HepG2 (cell line): ENCODE results near the gene GRAMD1A. TPM values are rescaled to one million over a fixed set of nuclear protein-coding genes. Genes with fewer than 3 reads are reported as not detected.
A peak's percentile ranks its signal among the peaks of the same experiment; 100 is the strongest.

Experiments
- ATAC-seq: fragments of 200-7000 bp; cut with Tn5 transposase; 3 replicates; pipeline ENCODE4 v1.9.1; 2020; ENCODE audit warnings: mild to moderate bottlenecking, moderate library complexity
- BruUV-seq: library from RNA; stranded (reverse); fragments of 400-500 nt; replicated peaks from 2 replicates; lab custom pipeline; 2021; lab: Mats Ljungman, UMichigan
- CTCF ChIA-PET: fragments of 300-600 bp; formaldehyde crosslinking; extraction: SDS; loops from one replicate; lab custom pipeline; 2021; ENCODE audit warnings: low total read pairs, inconsistent platforms, low intra/inter-chr PET ratio; lab: Yijun Ruan, JAX
- POLR2A ChIA-PET: fragments of 350-600 bp; sonication (Branson Sonifier 250); formaldehyde crosslinking; loops from one replicate; lab custom pipeline; 2020; ENCODE audit warnings: antibody characterized with exemption, inconsistent platforms; lab: Yijun Ruan, JAX
- DNase-seq: peaks from one replicate; pipeline ENCODE4 v3.0.0-alpha.2; 2015; ENCODE audit warnings: low spot score
- FAIRE-seq: peaks from 3 replicates; lab custom pipeline; 2011; peaks lifted over from hg19 to GRCh38; lab: Jason Lieb, UNC
- H2AFZ ChIP-seq: one replicate; pipeline ENCODE4 v1.6.1; 2011; ENCODE audit warnings: low read length, inconsistent platforms
- H3K27ac ChIP-seq: fragments of 300-600 bp; 3 replicates; pipeline ENCODE4 v1.8.0; 2011; ENCODE audit warnings: mixed run types, mild to moderate bottlenecking, mixed read lengths, low read length, inconsistent platforms; ENCODE audit not compliant: insufficient read depth; ENCODE audit errors: extremely low read length
- H3K27me3 ChIP-seq, 2 experiments: fragments of 200-600 bp in 1 of 2; 2 replicates in 1 of 2; 3 replicates in 1 of 2; pipeline versions ENCODE4 v1.6.0 to v1.8.0; 2011; ENCODE audit warnings: low read length in 2 of 2, mild to moderate bottlenecking in 2 of 2, moderate library complexity in 2 of 2, inconsistent platforms in 1 of 2; ENCODE audit not compliant: insufficient read depth in 2 of 2, control insufficient read depth in 1 of 2
- H3K36me3 ChIP-seq, 2 experiments: fragments of 200-600 bp in 1 of 2; replicated peaks in 1 of 2; 2 replicates in 1 of 2; 3 replicates in 1 of 2; pipeline versions ENCODE4 v1.5.1 to v1.8.0; 2011; ENCODE audit warnings: low read length in 2 of 2, inconsistent platforms in 1 of 2; ENCODE audit not compliant: insufficient read depth in 2 of 2, control insufficient read depth in 1 of 2
- H3K4me1 ChIP-seq: 2 replicates; pipeline ENCODE4 v1.5.1; 2012; ENCODE audit warnings: low read length, inconsistent platforms; ENCODE audit not compliant: insufficient read depth
- H3K4me2 ChIP-seq: 2 replicates; pipeline ENCODE4 v1.6.0; 2011; ENCODE audit warnings: low read depth, low read length, inconsistent platforms
- H3K4me3 ChIP-seq, 3 experiments: fragments of 200-600 bp in 1 of 3; sonication (generic), shearing (Covaris generic) in 1 of 3; replicated peaks in 1 of 3; 2 replicates each; pipeline ENCODE4 v1.5.1; 2011 to 2016; ENCODE audit warnings: low read length in 3 of 3, inconsistent platforms in 2 of 3, low read depth in 2 of 3, mild to moderate bottlenecking in 2 of 3, control low read depth in 1 of 3, mixed read lengths in 1 of 3; ENCODE audit not compliant: insufficient read depth in 1 of 3
- H3K79me2 ChIP-seq: one replicate; pipeline ENCODE4 v1.6.1; 2011; ENCODE audit warnings: low read length, inconsistent platforms; ENCODE audit not compliant: insufficient read depth
- H3K9ac ChIP-seq: 2 replicates; pipeline ENCODE4 v1.6.0; 2011; ENCODE audit warnings: mild to moderate bottlenecking, low read depth, low read length, inconsistent platforms; ENCODE audit not compliant: insufficient read depth
- H3K9me3 ChIP-seq: 2 replicates; pipeline ENCODE4 v1.5.1; 2012; ENCODE audit warnings: mild to moderate bottlenecking, low read length
- H4K20me1 ChIP-seq: 2 replicates; pipeline ENCODE4 v1.6.0; 2011; ENCODE audit warnings: inconsistent platforms, mild to moderate bottlenecking, low read length, moderate library complexity; ENCODE audit not compliant: insufficient read depth
- KAT8 ChIP-seq: IDR thresholded peaks from 2 replicates; pipeline ENCODE4 v1.6.1; 2016; ENCODE audit warnings: missing genetic modification reagents, missing compliant biosample characterization
- SRSF4 ChIP-seq: fragments of 200-400 bp; formaldehyde crosslinking; IDR thresholded peaks from one replicate; pipeline ENCODE4 v1.6.1; 2018; ENCODE audit warnings: mild to moderate bottlenecking, low read depth, low read length, moderate library complexity; ENCODE audit not compliant: poor library complexity, severe bottlenecking
- TARDBP ChIP-seq: sonication (generic); formaldehyde crosslinking; IDR thresholded peaks from 2 replicates; pipeline ENCODE4 v1.8.0; 2022; ENCODE audit warnings: mild to moderate bottlenecking, missing genetic modification reagents
- TCF7 ChIP-seq: sonication (generic); IDR thresholded peaks from 2 replicates; pipeline ENCODE4 v1.6.1; 2016; ENCODE audit warnings: antibody characterized with exemption, low read depth
- ZNF18 ChIP-seq: sonication (generic); formaldehyde crosslinking; IDR thresholded peaks from 2 replicates; pipeline ENCODE4 v1.8.0; 2022; ENCODE audit warnings: mild to moderate bottlenecking, missing genetic modification reagents; ENCODE audit not compliant: insufficient replicate concordance
- ZNF850 ChIP-seq: sonication (generic); formaldehyde crosslinking; conservative IDR thresholded peaks from 2 replicates; pipeline ENCODE4 v1.9.0; 2021; ENCODE audit warnings: mild to moderate bottlenecking, missing genetic modification reagents
- WGBS: methylation state at CpG from one replicate; pipeline ENCODE4 v1.1.6; 2017; ENCODE audit warnings: low lambda C conversion rate; 5-methylcytosine and 5-hydroxymethylcytosine counted together
- in situ Hi-C: cut with HindIII; loops from 2 replicates; pipeline ENCODE4 v1.10.0; 2017; ENCODE audit warnings: low pct_unique_long_range_greater_than_20kb; ENCODE audit not compliant: extremely low pct_ligation_motif_present
- intact Hi-C: fragments of 100-400 bp; cut with micrococcal nuclease; formaldehyde crosslinking; loops from one replicate; pipeline ENCODE4 v1.10.0; 2022; ENCODE audit not compliant: unreplicated experiment
- polyA plus RNA-seq, 8 experiments: library from polyadenylated mRNA; depleted of rRNA in 3 of 8; stranded (reverse) in 7 of 8; unstranded in 1 of 8; fragments of >200 nt; fragmentation: Illumina TruSeq in 4 of 8; extraction: Trizol in 4 of 8; gene quantifications; 2 replicates each; pipeline versions ENCODE4 v1.2.1 to v1.2.3, GENCODE V29; 2011 to 2016; ENCODE audit warnings: low read depth in 4 of 8, missing spikeins in 1 of 8, mixed read lengths in 1 of 8; ENCODE audit not compliant: insufficient read depth in 1 of 8
- total RNA-seq, 5 experiments: library from RNA; depleted of rRNA; stranded (reverse); fragments of >200 nt; fragmentation: Illumina TruSeq; extraction: Trizol; gene quantifications; 2 replicates each; pipeline ENCODE4 v1.2.3, GENCODE V29; 2016; ENCODE audit warnings: low read depth in 1 of 5

Gene GRAMD1A
- total and polyA plus RNA-seq, 2 of the 13 experiments (the other 11 are each of a cell fraction or from before 2014, with no cell fraction given), result 14.7 to 181 TPM

DNA sequence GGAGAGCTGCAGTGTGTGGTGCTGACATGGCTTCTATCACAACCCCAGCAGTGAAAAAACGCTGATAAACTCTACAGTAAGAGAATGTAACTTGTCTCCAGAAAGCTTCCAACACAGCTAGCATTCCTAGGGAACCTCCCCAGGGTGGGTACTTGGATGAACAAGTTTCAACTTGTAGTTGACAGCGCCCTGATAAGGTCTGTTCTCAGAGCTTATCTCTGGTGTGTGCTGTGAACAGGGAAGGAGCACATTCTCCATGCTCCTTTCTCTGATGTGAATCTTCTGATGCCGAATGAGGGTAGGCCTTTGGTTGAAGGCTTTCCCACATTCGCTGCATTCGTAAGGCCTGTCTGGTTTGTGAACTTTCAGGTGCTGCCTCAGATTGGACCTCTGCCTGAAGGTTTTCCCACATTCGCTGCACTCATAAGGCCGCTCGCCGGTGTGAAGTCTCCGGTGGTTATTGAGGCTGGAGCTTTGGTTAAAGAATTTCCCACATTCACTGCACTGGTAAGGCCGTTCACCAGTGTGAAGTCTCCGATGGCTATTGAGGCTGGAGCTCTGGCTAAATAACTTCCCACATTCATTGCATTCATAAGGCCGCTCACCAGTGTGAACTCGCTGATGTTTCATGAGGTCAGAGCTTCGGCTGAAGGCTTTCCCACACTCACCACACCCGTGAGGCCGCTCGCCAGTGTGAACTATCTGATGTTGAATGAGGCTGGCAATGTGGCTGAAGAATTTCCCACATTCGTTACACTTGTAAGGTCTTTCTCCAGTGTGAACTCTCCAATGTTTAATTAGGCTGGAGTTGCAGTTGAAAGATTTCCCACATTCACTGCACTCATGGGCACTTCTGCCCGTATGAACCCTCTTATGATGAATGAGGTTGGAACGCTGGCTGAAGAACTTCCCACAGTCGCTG is 42.0 kb upstream of the GRAMD1A start:
- Histone ChIP-seq H3K36me3 (peaks cover 28 to 46% of the 10 kb centered on the region in 2 experiments), H3K9me3 (peaks cover 13% of the 10 kb centered on the region), H3K4me3 (no peak overlapping the region), H2AFZ (no peak overlapping the region), H3K27me3 (no peaks in the 10 kb centered on the region; a peak in 1 of 5 replicates), H3K27ac (no peak overlapping the region), H4K20me1 (peaks cover 23% of the 10 kb centered on the region; the same call in 1 of the 2 replicates), H3K9ac (no peak overlapping the region), H3K4me1 (peaks cover 21% of the 10 kb centered on the region), H3K4me2 (no peak overlapping the region), H3K79me2 (peaks cover 30% of the 10 kb centered on the region)
- CTCF ChIA-PET, result no interaction called here
- FAIRE-seq, result no peak
- BruUV-seq, result TSS peak; percentile 30
- no peak for DNase-seq
- intact Hi-C loops (no loop called here), in situ Hi-C loops (no loop called here)
- 92% methylated on average over 22 of the region's 22 CpGs for WGBS
- POLR2A ChIA-PET, result no interaction called here
- TF ChIP-seq ZNF18 (CRISPR knock-in tag) (peak; percentile 49), ZNF850 (CRISPR knock-in tag) (no peak), TARDBP (no peak), SRSF4 (no peak), TCF7 (no peak), KAT8 (CRISPR knock-in tag) (no peak)
- no peak for ATAC-seq
